ENCODE results near the gene MAPK10. TPM values are rescaled to one million over a fixed set of nuclear protein-coding genes. Genes with fewer than 3 reads are reported as not detected.

MAPK10 gene
- total and polyA plus RNA-seq, 2 donors (not counting 3 experiments of a cell fraction or from before 2014, with no cell fraction given) = 0.17 TPM; not detected in 1

GRCh38 chr4:86249074-86249473, 110.8 kb downstream of the MAPK10 start:
- H3K27ac ChIP-seq (ENCODE audit: insufficient read depth, low read depth, low read length) = no peak overlapping the region
- BruUV-seq (replicated peaks) = no TSS peak
- H3K79me2 ChIP-seq (ENCODE audit: control insufficient read depth, insufficient read depth, low read length) = no peaks in the 10 kb centered on the region
- POLR2A ChIA-PET = no interaction called here
- DNase-seq (ENCODE audit: low read depth, low spot score) (no peak), FAIRE-seq (no peak)
- CTCF ChIA-PET = no interaction called here
- no peak overlapping the region for H3K4me3 ChIP-seq (replicated peaks in 1 of 3; ENCODE audit: insufficient read depth in 1 of 3, low read depth in 1 of 3, low read length in 3 of 3)
- intact Hi-C loops (cut with micrococcal nuclease) (no loop called here), dilution Hi-C loops (cut with MboI; ENCODE audit: extremely low pct_ligation_motif_present, low sequenced_read_pairs) (no loop called here)
- no peak overlapping the region for H2AFZ ChIP-seq (ENCODE audit: low read depth, low read length)
- no peaks in the 10 kb centered on the region for H3K36me3 ChIP-seq (ENCODE audit: control insufficient read depth in 2 of 2, extremely low read depth in 1 of 2, insufficient read depth in 2 of 2, low read length in 2 of 2)
- no peaks in the 10 kb centered on the region for H4K20me1 ChIP-seq (replicated peaks; ENCODE audit: control insufficient read depth, extremely low read depth, insufficient read depth, low read length)
- H3K9me3 ChIP-seq (replicated peaks; ENCODE audit: control insufficient read depth, insufficient read depth, low read length) = no peaks in the 10 kb centered on the region
- H3K9ac ChIP-seq (replicated peaks; ENCODE audit: extremely low read depth, insufficient read depth, low read length) = no peak overlapping the region
- no peak overlapping the region for H3K4me2 ChIP-seq (ENCODE audit: insufficient read depth, low read length)
- H3K4me1 ChIP-seq (ENCODE audit: control insufficient read depth, extremely low read depth, insufficient read depth, low read length) = no peaks in the 10 kb centered on the region
- H3K27me3 ChIP-seq (ENCODE audit: control insufficient read depth in 2 of 2, insufficient read depth in 2 of 2, low read length in 2 of 2) = no peaks in the 10 kb centered on the region
- H3K9me1 ChIP-seq (replicated peaks; ENCODE audit: control insufficient read depth, extremely low read depth, insufficient read depth, low read length) = no peaks in the 10 kb centered on the region
- TF ChIP-seq EZH2 (IDR thresholded peaks at IDR 0.05; ENCODE audit: borderline replicate concordance, low read depth, low read length, severe bottlenecking) (no peak), JUN (IDR thresholded peaks at IDR 0.05; ENCODE audit: borderline replicate concordance, insufficient read depth, insufficient read length, low read depth) (no peak), CTCF (IDR thresholded peaks at IDR 0.05; ENCODE audit: extremely low read depth in 1 of 2, insufficient read depth in 1 of 2, low read depth in 1 of 2, low read length in 2 of 2) (no peak), MYC (IDR thresholded peaks at IDR 0.05; ENCODE audit: low read depth, low read length) (no peak), FOS (IDR thresholded peaks at IDR 0.05; ENCODE audit: borderline replicate concordance, insufficient read depth, low read length) (no peak)

- dilution Hi-C loops (cut with MboI; ENCODE audit: extremely low pct_ligation_motif_present, low sequenced_read_pairs) (no loop called here), intact Hi-C loops (cut with micrococcal nuclease) (no loop called here)
- H2AFZ ChIP-seq (ENCODE audit: low read depth, low read length) = no peak overlapping the region
- no peaks in the 10 kb centered on the region for H3K36me3 ChIP-seq (ENCODE audit: control insufficient read depth in 2 of 2, extremely low read depth in 1 of 2, insufficient read depth in 2 of 2, low read length in 2 of 2)
- no peak overlapping the region for H3K9ac ChIP-seq (replicated peaks; ENCODE audit: extremely low read depth, insufficient read depth, low read length)
- H4K20me1 ChIP-seq (replicated peaks; ENCODE audit: control insufficient read depth, extremely low read depth, insufficient read depth, low read length) = no peaks in the 10 kb centered on the region
- H3K9me1 ChIP-seq (replicated peaks; ENCODE audit: control insufficient read depth, extremely low read depth, insufficient read depth, low read length) = no peaks in the 10 kb centered on the region
- DNase-seq (ENCODE audit: low read depth, low spot score) (no peak), FAIRE-seq (no peak)
- CTCF ChIA-PET = interaction anchor here (1.0 kb wide), 1 partner anchor 14 kb away, joined by 3 read pairs; no protein-coding TSS in a partner anchor
- BruUV-seq (replicated peaks) = no TSS peak
- H3K27ac ChIP-seq (ENCODE audit: insufficient read depth, low read depth, low read length) = no peak overlapping the region
- H3K4me2 ChIP-seq (ENCODE audit: insufficient read depth, low read length) = no peak overlapping the region
- H3K4me3 ChIP-seq (replicated peaks in 1 of 3; ENCODE audit: insufficient read depth in 1 of 3, low read depth in 1 of 3, low read length in 3 of 3) = no peak overlapping the region
- no peaks in the 10 kb centered on the region for H3K9me3 ChIP-seq (replicated peaks; ENCODE audit: control insufficient read depth, insufficient read depth, low read length)
- no peaks in the 10 kb centered on the region for H3K27me3 ChIP-seq (ENCODE audit: control insufficient read depth in 2 of 2, insufficient read depth in 2 of 2, low read length in 2 of 2)
- no peaks in the 10 kb centered on the region for H3K79me2 ChIP-seq (ENCODE audit: control insufficient read depth, insufficient read depth, low read length)
- POLR2A ChIA-PET = no interaction called here
- no peak for TF ChIP-seq JUN (IDR thresholded peaks at IDR 0.05; ENCODE audit: borderline replicate concordance, insufficient read depth, insufficient read length, low read depth)
- no peak for TF ChIP-seq EZH2 (IDR thresholded peaks at IDR 0.05; ENCODE audit: borderline replicate concordance, low read depth, low read length, severe bottlenecking)
- no peak for TF ChIP-seq GATA2 (IDR thresholded peaks at IDR 0.05; ENCODE audit: insufficient read depth, insufficient read length, low read depth, low read length)
- no peak for TF ChIP-seq POLR2AphosphoS5 (IDR thresholded peaks at IDR 0.05; ENCODE audit: insufficient read depth, low read depth, low read length)
- no peak for TF ChIP-seq MYC (IDR thresholded peaks at IDR 0.05; ENCODE audit: low read depth, low read length)
- no peak for TF ChIP-seq FOS (IDR thresholded peaks at IDR 0.05; ENCODE audit: borderline replicate concordance, insufficient read depth, low read length)
- TF ChIP-seq POLR2A (IDR thresholded peaks at IDR 0.05; ENCODE audit: low read depth, low read length) = no peak
- TF ChIP-seq CTCF (IDR thresholded peaks at IDR 0.05; ENCODE audit: extremely low read depth in 1 of 2, insufficient read depth in 1 of 2, low read depth in 1 of 2, low read length in 2 of 2) = no peak
- TF ChIP-seq MAX (IDR thresholded peaks at IDR 0.05; ENCODE audit: insufficient read depth, insufficient read length) = no peak
- H3K4me1 ChIP-seq (ENCODE audit: control insufficient read depth, extremely low read depth, insufficient read depth, low read length) = no peaks in the 10 kb centered on the region
Measured at GRCh38 chr4:86247906-86248305, 111.9 kb downstream of the MAPK10 start.

Data from endothelial cell of umbilical vein (primary cell).